Muscle layer of colon (tissue), 2 donors: ENCODE results near the gene XRCC4.

Experiments used
- H3K27ac ChIP-seq: one replicate; pipeline ENCODE4 v1.7.0; 2013; ENCODE audit warnings: low read depth, mild to moderate bottlenecking, low read length, moderate library complexity
- H3K27me3 ChIP-seq, 2 donors: one replicate each; pipeline ENCODE4 v1.7.0; 2013; ENCODE audit warnings: low read length in 2 of 2, mild to moderate bottlenecking in 2 of 2; ENCODE audit not compliant: insufficient read depth in 2 of 2, control insufficient read depth in 1 of 2
- H3K36me3 ChIP-seq: one replicate; pipeline ENCODE4 v1.7.0; 2013; ENCODE audit warnings: mild to moderate bottlenecking, low read length; ENCODE audit not compliant: insufficient read depth
- H3K4me1 ChIP-seq: one replicate; pipeline ENCODE4 v1.7.0; 2013; ENCODE audit warnings: mild to moderate bottlenecking, low read length; ENCODE audit not compliant: insufficient read depth
- H3K4me3 ChIP-seq, 2 donors: one replicate each; pipeline ENCODE4 v1.7.0; 2013; ENCODE audit warnings: low read length in 2 of 2, low read depth in 1 of 2, mild to moderate bottlenecking in 1 of 2, moderate library complexity in 1 of 2
- H3K9ac ChIP-seq: one replicate; pipeline ENCODE4 v1.7.0; 2013; ENCODE audit warnings: low read length
- H3K9me3 ChIP-seq: one replicate; pipeline ENCODE4 v1.7.0; 2013; ENCODE audit warnings: mild to moderate bottlenecking, low read length
- donor health status: abdominal sarcoma.
- donor health status: Adenocarcinoma of cecum.

The XRCC4 gene

GRCh38 chr5:83283761-83284160, 206.4 kb downstream of the XRCC4 start:
- Histone ChIP-seq H3K36me3 (no peaks in the 10 kb centered on the region), H3K27ac (no peak overlapping the region), H3K27me3 (no peaks in the 10 kb centered on the region), H3K9ac (no peak overlapping the region), H3K4me3 (no peak overlapping the region), H3K9me3 (no peaks in the 10 kb centered on the region), H3K4me1 (no peaks in the 10 kb centered on the region)

GRCh38 chr5:83285661-83286398, 208.5 kb downstream of the XRCC4 start:
- no peak overlapping the region for H3K27ac ChIP-seq

GRCh38 chr5:83294246-83294645, 216.9 kb downstream of the XRCC4 start:
- Histone ChIP-seq H3K4me1 (no peaks in the 10 kb centered on the region), H3K27ac (no peak overlapping the region), H3K4me3 (no peak overlapping the region), H3K36me3 (no peaks in the 10 kb centered on the region), H3K9ac (no peak overlapping the region), H3K27me3 (no peaks in the 10 kb centered on the region), H3K9me3 (no peaks in the 10 kb centered on the region)

More at GRCh38 chr5:83285661-83286398, 208.5 kb downstream of the XRCC4 start:
- H3K9me3 ChIP-seq, result no peaks in the 10 kb centered on the region
- H3K4me1 ChIP-seq, result no peaks in the 10 kb centered on the region
- no peak overlapping the region for H3K4me3 ChIP-seq
- H3K27me3 ChIP-seq, result no peaks in the 10 kb centered on the region
- no peaks in the 10 kb centered on the region for H3K36me3 ChIP-seq
- H3K9ac ChIP-seq, result no peak overlapping the region

GRCh38 chr5:83299353-83299752, 222.0 kb downstream of the XRCC4 start:
- Histone ChIP-seq H3K27ac (no peak overlapping the region), H3K9ac (no peak overlapping the region), H3K4me1 (no peaks in the 10 kb centered on the region), H3K4me3 (no peak overlapping the region), H3K9me3 (no peaks in the 10 kb centered on the region), H3K36me3 (no peaks in the 10 kb centered on the region), H3K27me3 (no peaks in the 10 kb centered on the region)

GRCh38 chr5:83306572-83307241, 229.4 kb downstream of the XRCC4 start:
- Histone ChIP-seq H3K4me3 (no peak overlapping the region), H3K36me3 (no peaks in the 10 kb centered on the region), H3K9me3 (no peaks in the 10 kb centered on the region), H3K27ac (no peak overlapping the region), H3K9ac (no peak overlapping the region), H3K27me3 (no peaks in the 10 kb centered on the region), H3K4me1 (no peaks in the 10 kb centered on the region)

- Histone ChIP-seq H3K27me3 (no peaks in the 10 kb centered on the region), H3K27ac (no peak overlapping the region), H3K4me3 (no peak overlapping the region)
These were observed 235.3 kb downstream of the XRCC4 start for GRCh38 chr5:83312663-83313062.

GRCh38 chr5:83313436-83313835, 236.1 kb downstream of the XRCC4 start:
- no peaks in the 10 kb centered on the region for H3K4me1 ChIP-seq
- no peaks in the 10 kb centered on the region for H3K27me3 ChIP-seq
- H3K4me3 ChIP-seq, result no peak overlapping the region
- H3K36me3 ChIP-seq, result no peaks in the 10 kb centered on the region
- no peak overlapping the region for H3K9ac ChIP-seq
- no peak overlapping the region for H3K27ac ChIP-seq
- H3K9me3 ChIP-seq, result no peaks in the 10 kb centered on the region

More at GRCh38 chr5:83312663-83313062, 235.3 kb downstream of the XRCC4 start:
- Histone ChIP-seq H3K9me3 (no peaks in the 10 kb centered on the region), H3K9ac (no peak overlapping the region), H3K4me1 (no peaks in the 10 kb centered on the region), H3K36me3 (no peaks in the 10 kb centered on the region)

- Histone ChIP-seq H3K36me3 (no peaks in the 10 kb centered on the region), H3K4me1 (no peaks in the 10 kb centered on the region), H3K27ac (no peak overlapping the region), H3K9ac (no peak overlapping the region), H3K9me3 (no peaks in the 10 kb centered on the region), H3K27me3 (no peaks in the 10 kb centered on the region), H3K4me3 (no peak overlapping the region)
These were observed 244.2 kb downstream of the XRCC4 start for GRCh38 chr5:83321483-83322055.

- no peak overlapping the region for H3K27ac ChIP-seq
- H3K9me3 ChIP-seq, result no peaks in the 10 kb centered on the region
- H3K27me3 ChIP-seq, result no peaks in the 10 kb centered on the region
- no peak overlapping the region for H3K9ac ChIP-seq
- no peaks in the 10 kb centered on the region for H3K36me3 ChIP-seq
- H3K4me3 ChIP-seq, result no peak overlapping the region
- no peaks in the 10 kb centered on the region for H3K4me1 ChIP-seq
These were observed 245.1 kb downstream of the XRCC4 start for GRCh38 chr5:83322273-83322924.

- H3K27ac ChIP-seq, result no peak overlapping the region
- H3K9ac ChIP-seq, result no peak overlapping the region
- H3K9me3 ChIP-seq, result no peaks in the 10 kb centered on the region
- no peaks in the 10 kb centered on the region for H3K36me3 ChIP-seq
- H3K4me1 ChIP-seq, result no peaks in the 10 kb centered on the region
- H3K4me3 ChIP-seq, result no peak overlapping the region
- no peaks in the 10 kb centered on the region for H3K27me3 ChIP-seq
These were observed 246.3 kb downstream of the XRCC4 start for GRCh38 chr5:83323557-83324180.

- no peaks in the 10 kb centered on the region for H3K27me3 ChIP-seq
- H3K9ac ChIP-seq, result no peak overlapping the region
- no peak overlapping the region for H3K4me3 ChIP-seq
- no peaks in the 10 kb centered on the region for H3K4me1 ChIP-seq
- H3K27ac ChIP-seq, result no peak overlapping the region
- H3K9me3 ChIP-seq, result no peaks in the 10 kb centered on the region
- H3K36me3 ChIP-seq, result no peaks in the 10 kb centered on the region
These were observed 254.5 kb downstream of the XRCC4 start for GRCh38 chr5:83331842-83332241.
